Liver (tissue), 9 donors: Measurements from ENCODE around the gene SCTR. TPM values are rescaled to one million over a fixed set of nuclear protein-coding genes. Genes with fewer than 3 reads are reported as not detected.

ENCODE experiments used
- DNase-seq: peaks from one replicate; pipeline ENCODE4 v3.0.0-alpha.2; 2017; ENCODE audit warnings: low spot score
- H3K27ac ChIP-seq, 2 donors: one replicate each; pipeline ENCODE4 v1.7.0; 2013; ENCODE audit warnings: inconsistent platforms in 2 of 2, low read length in 2 of 2, control low read depth in 1 of 2, low read depth in 1 of 2, mild to moderate bottlenecking in 1 of 2
- H3K27me3 ChIP-seq, 4 donors: one replicate each; pipeline versions ENCODE4 v1.6.1 to v1.7.0; 2013; ENCODE audit warnings: low read length in 3 of 4, inconsistent platforms in 1 of 4, mild to moderate bottlenecking in 1 of 4, moderate library complexity in 1 of 4; ENCODE audit not compliant: control insufficient read depth in 4 of 4, insufficient read depth in 4 of 4
- H3K36me3 ChIP-seq, 4 donors: one replicate each; pipeline versions ENCODE4 v1.6.1 to v1.7.0; 2013; ENCODE audit warnings: low read length in 3 of 4, mild to moderate bottlenecking in 3 of 4, low read depth in 1 of 4, moderate library complexity in 1 of 4; ENCODE audit not compliant: control insufficient read depth in 4 of 4, insufficient read depth in 3 of 4
- H3K4me1 ChIP-seq, 4 donors: one replicate each; pipeline versions ENCODE4 v1.6.1 to v1.7.0; 2013; ENCODE audit warnings: low read length in 3 of 4, mild to moderate bottlenecking in 3 of 4, moderate library complexity in 1 of 4; ENCODE audit not compliant: control insufficient read depth in 4 of 4, insufficient read depth in 4 of 4
- H3K4me3 ChIP-seq, 3 donors: one replicate each; pipeline versions ENCODE4 v1.6.1 to v1.7.0; 2013; ENCODE audit warnings: low read length in 3 of 3, control low read depth in 1 of 3, low read depth in 1 of 3, mild to moderate bottlenecking in 1 of 3
- H3K9ac ChIP-seq, 2 donors: one replicate each; pipeline ENCODE4 v1.7.0; 2013; ENCODE audit warnings: low read length in 2 of 2, mild to moderate bottlenecking in 2 of 2, moderate library complexity in 2 of 2, control low read depth in 1 of 2, low read depth in 1 of 2
- H3K9me3 ChIP-seq, 4 donors: one replicate each; pipeline versions ENCODE4 v1.6.1 to v1.7.0; 2013; ENCODE audit warnings: low read length in 3 of 4; ENCODE audit not compliant: control insufficient read depth in 4 of 4
- CTCF ChIP-seq: fragments of 150-350 bp; IDR thresholded peaks from 2 replicates; pipeline ENCODE4 v1.5.1; 2017; ENCODE audit warnings: improper control_type of control experiment, low read depth, low read length; ENCODE audit not compliant: missing input control
- EGR1 ChIP-seq, 2 donors: IDR thresholded peaks; 2 replicates each; pipeline ENCODE4 v1.6.1; 2016 to 2018; ENCODE audit warnings: antibody characterized with exemption in 2 of 2, low read depth in 2 of 2
- FOXA1 ChIP-seq: IDR thresholded peaks from 2 replicates; pipeline ENCODE4 v1.6.1; 2016; ENCODE audit warnings: antibody characterized with exemption
- FOXA2 ChIP-seq: IDR thresholded peaks from 2 replicates; pipeline ENCODE4 v1.6.1; 2016; ENCODE audit warnings: antibody characterized with exemption
- GABPA ChIP-seq, 2 donors: IDR thresholded peaks in 1 of 2; conservative IDR thresholded peaks in 1 of 2; 2 replicates each; pipeline ENCODE4 v1.6.1; 2016; ENCODE audit warnings: antibody characterized with exemption in 2 of 2, mild to moderate bottlenecking in 1 of 2, moderate library complexity in 1 of 2
- HNF4A ChIP-seq, 2 donors: conservative IDR thresholded peaks; 2 replicates each; pipeline ENCODE4 v1.6.1; 2016; ENCODE audit warnings: antibody characterized with exemption in 2 of 2, mild to moderate bottlenecking in 2 of 2
- HNF4G ChIP-seq: IDR thresholded peaks from 2 replicates; pipeline ENCODE4 v1.6.1; 2016; ENCODE audit warnings: antibody characterized with exemption
- JUND ChIP-seq, 2 donors: IDR thresholded peaks; 2 replicates each; pipeline ENCODE4 v1.6.1; 2016; ENCODE audit warnings: antibody characterized with exemption in 2 of 2
- NR2F2 ChIP-seq: IDR thresholded peaks from 2 replicates; pipeline ENCODE4 v1.6.1; 2016; ENCODE audit warnings: antibody characterized with exemption
- RAD21 ChIP-seq, 2 donors: IDR thresholded peaks; 2 replicates each; pipeline ENCODE4 v1.6.1; 2016; ENCODE audit warnings: antibody characterized with exemption in 2 of 2, mild to moderate bottlenecking in 2 of 2
- REST ChIP-seq: IDR thresholded peaks from 2 replicates; pipeline ENCODE4 v1.6.1; 2016; ENCODE audit warnings: antibody characterized with exemption, mild to moderate bottlenecking
- RXRA ChIP-seq, 2 donors: IDR thresholded peaks; 2 replicates each; pipeline ENCODE4 v1.6.1; 2017 to 2018; ENCODE audit warnings: antibody characterized with exemption in 2 of 2, mild to moderate bottlenecking in 1 of 2
- SP1 ChIP-seq: IDR thresholded peaks from 2 replicates; pipeline ENCODE4 v1.6.1; 2018; ENCODE audit warnings: antibody characterized with exemption, mild to moderate bottlenecking
- TAF1 ChIP-seq: conservative IDR thresholded peaks from 2 replicates; pipeline ENCODE4 v1.6.1; 2016; ENCODE audit warnings: antibody characterized with exemption, mild to moderate bottlenecking
- YY1 ChIP-seq: IDR thresholded peaks from 2 replicates; pipeline ENCODE4 v1.6.1; 2016; ENCODE audit warnings: antibody characterized with exemption, mild to moderate bottlenecking
- ZBTB33 ChIP-seq: IDR thresholded peaks from 2 replicates; pipeline ENCODE4 v1.6.1; 2016; ENCODE audit warnings: antibody characterized with exemption
- WGBS: extraction: QIAGEN DNeasy Blood & Tissue Kit; methylation state at CpG from one replicate; pipeline ENCODE4 v1.1.7; 2013; 5-methylcytosine and 5-hydroxymethylcytosine counted together
- polyA plus RNA-seq, 2 donors: library from polyadenylated mRNA; stranded (reverse) in 1 of 2; unstranded in 1 of 2; fragments of 200-250 nt in 1 of 2; fragments of >200 nt in 1 of 2; fragmentation: Nextera tagmentation in 1 of 2; extraction: Ambion mirVana in 1 of 2; gene quantifications; one replicate each; pipeline versions ENCODE4 v1.2.1 to v1.2.3, GENCODE V29; 2013 to 2015
- total RNA-seq, 2 donors: library from RNA; depleted of rRNA; stranded (reverse); fragments of >200 nt; gene quantifications; one replicate each; pipeline ENCODE4 v1.2.3, GENCODE V29; 2014
- TF ChIP-seq, protein P1 (sequence below): IDR thresholded peaks from 2 replicates; pipeline ENCODE4 v1.6.1; 2016; ENCODE audit warnings: antibody characterized with exemption
- TF ChIP-seq, protein P2 (sequence below): IDR thresholded peaks from 2 replicates; pipeline ENCODE4 v1.6.1; 2016; ENCODE audit warnings: antibody characterized with exemption
- donor health status: healthy.
- donor health status: healthy.
- donor health status: healthy.
- donor health status: healthy.
- donor health status: healthy.

SCTR gene
- total and polyA plus RNA-seq, 4 donors = 0.17 to 0.47 (median 0.29) TPM

DNA sequence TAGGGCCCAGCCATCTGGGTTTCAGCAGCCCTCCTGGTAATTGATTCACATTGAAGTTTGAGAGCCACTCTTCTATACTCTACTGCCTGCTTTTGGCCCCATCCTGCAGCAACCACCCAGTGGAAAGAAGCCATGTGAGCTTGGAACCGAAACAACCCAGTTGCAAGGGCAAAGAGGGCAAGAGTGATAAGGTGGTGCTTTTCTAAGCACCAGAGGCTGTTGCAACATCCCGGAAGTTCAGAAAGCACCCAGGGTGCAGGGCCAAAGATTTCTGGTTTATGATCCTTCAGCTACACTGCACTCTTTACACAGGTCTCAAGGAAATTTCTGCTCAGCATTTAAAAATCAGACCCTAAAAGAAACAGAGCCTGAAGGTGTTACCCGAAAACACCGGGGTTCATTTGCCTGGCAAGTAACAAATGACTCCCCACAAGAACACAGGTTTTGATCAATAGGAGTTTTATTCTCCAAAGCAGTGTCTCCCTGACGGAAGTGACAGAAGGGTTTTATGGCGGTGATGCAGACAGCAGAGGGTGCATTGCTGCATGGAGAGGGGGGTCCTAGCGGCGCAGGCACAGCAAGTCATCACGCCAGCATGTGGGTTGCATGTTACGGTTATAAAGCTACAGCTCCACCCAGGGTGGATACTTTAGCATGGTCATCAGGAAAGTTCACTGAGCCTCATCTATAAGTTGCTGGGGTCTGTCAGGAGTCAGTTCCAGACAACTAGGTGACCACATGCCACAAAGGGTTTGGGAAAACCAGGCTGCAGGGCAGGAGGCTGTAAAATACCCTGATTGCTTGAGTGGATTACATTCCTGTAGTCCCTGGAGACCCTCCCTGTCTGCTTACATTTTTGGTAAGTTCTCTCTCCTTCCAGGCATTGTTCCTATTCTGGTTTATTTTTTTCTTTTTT lies 121.4 kb downstream of the SCTR start (continued):
- TF ChIP-seq CTCF = no peak
- peak; percentile 92 for TF ChIP-seq NR2F2
- TF ChIP-seq EGR1 (IDR thresholded peaks at IDR 0.05; ENCODE audit: low read depth in 2 of 2) = peak in 1 of 2 donors; percentile 77
- TF ChIP-seq SP1 = peak; percentile 74
- no peak for TF ChIP-seq ZBTB33
- TF ChIP-seq RXRA (IDR thresholded peaks at IDR 0.05) = peak; percentile 89 to 96
- TF ChIP-seq FOXA2 = peak; percentile 36
- peak; percentile 64 to 75 for TF ChIP-seq RAD21 (IDR thresholded peaks at IDR 0.05)
- TF ChIP-seq GABPA (IDR thresholded peaks at IDR 0.05 in 1 of 2, conservative IDR thresholded peaks at IDR 0.05 in 1 of 2) = peak in 1 of 2 donors; percentile 81

DNA sequence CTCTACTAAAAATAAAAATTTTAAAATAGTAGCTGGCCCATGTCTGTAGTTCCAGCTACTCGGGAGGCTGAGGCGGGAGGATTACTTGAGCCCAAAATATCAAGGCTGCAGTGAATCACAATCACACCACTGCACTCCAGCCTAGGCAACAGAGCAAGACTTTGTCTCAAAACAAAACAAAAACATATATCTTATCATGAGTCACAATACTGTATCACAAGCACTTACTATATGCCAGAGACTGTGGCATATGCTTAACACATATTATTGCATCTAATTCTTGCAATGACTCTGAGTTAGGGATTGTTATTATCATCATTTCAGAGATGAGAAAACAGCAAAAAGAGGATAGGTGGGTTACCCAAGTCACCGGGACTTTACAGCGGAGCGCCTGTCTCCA lies 122.2 kb downstream of the SCTR start:
- Histone ChIP-seq H3K36me3 (no peaks in the 10 kb centered on the region), H3K27ac (no peak overlapping the region), H3K4me1 (peaks cover 5 to 14% (median 8%) of the 10 kb centered on the region in 4 donors), H3K27me3 (no peaks in the 10 kb centered on the region), H3K9ac (no peak overlapping the region), H3K9me3 (no peaks in the 10 kb centered on the region), H3K4me3 (no peak overlapping the region)
- no peak for DNase-seq
- 95% methylated on average over 5 of the region's 5 CpGs for WGBS
- TF ChIP-seq REST (no peak), GABPA (IDR thresholded peaks at IDR 0.05 in 1 of 2, conservative IDR thresholded peaks at IDR 0.05 in 1 of 2) (no peak), RAD21 (IDR thresholded peaks at IDR 0.05) (no peak), SP1 (no peak), NR2F2 (no peak), FOXA2 (no peak), JUND (IDR thresholded peaks at IDR 0.05) (no peak), TAF1 (no peak), FOXA1 (no peak), YY1 (no peak), RXRA (IDR thresholded peaks at IDR 0.05) (no peak), HNF4A (conservative IDR thresholded peaks at IDR 0.05) (no peak), EGR1 (IDR thresholded peaks at IDR 0.05; ENCODE audit: low read depth in 2 of 2) (no peak), ZBTB33 (no peak), CTCF (no peak), HNF4G (no peak)
- TF ChIP-seq, protein P1, sequence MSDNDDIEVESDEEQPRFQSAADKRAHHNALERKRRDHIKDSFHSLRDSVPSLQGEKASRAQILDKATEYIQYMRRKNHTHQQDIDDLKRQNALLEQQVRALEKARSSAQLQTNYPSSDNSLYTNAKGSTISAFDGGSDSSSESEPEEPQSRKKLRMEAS = no peak
- TF ChIP-seq, protein P2, sequence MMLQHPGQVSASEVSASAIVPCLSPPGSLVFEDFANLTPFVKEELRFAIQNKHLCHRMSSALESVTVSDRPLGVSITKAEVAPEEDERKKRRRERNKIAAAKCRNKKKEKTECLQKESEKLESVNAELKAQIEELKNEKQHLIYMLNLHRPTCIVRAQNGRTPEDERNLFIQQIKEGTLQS = no peak
